HG02571 (cell line): ENCODE results near the gene BBS9.

Experiments
- ATAC-seq: cut with Tn5 transposase; IDR thresholded peaks from one replicate; pipeline ENCODE4 v1.9.1; 2021; ENCODE audit warnings: mild to moderate bottlenecking, moderate library complexity; ENCODE audit not compliant: unreplicated experiment

Gene BBS9

GRCh38 chr7:33632840-33633525 is 503.6 kb downstream of the BBS9 start:
- ATAC-seq, result no peak

- ATAC-seq, result no peak
Observed at GRCh38 chr7:33634606-33635005, 505.2 kb downstream of the BBS9 start.

- no peak for ATAC-seq
Observed at GRCh38 chr7:33636359-33636758, 507.0 kb downstream of the BBS9 start.

GRCh38 chr7:33639552-33640197 is 510.3 kb downstream of the BBS9 start:
- ATAC-seq, result no peak

GRCh38 chr7:33640741-33641140 is 511.4 kb downstream of the BBS9 start:
- no peak for ATAC-seq

DNA sequence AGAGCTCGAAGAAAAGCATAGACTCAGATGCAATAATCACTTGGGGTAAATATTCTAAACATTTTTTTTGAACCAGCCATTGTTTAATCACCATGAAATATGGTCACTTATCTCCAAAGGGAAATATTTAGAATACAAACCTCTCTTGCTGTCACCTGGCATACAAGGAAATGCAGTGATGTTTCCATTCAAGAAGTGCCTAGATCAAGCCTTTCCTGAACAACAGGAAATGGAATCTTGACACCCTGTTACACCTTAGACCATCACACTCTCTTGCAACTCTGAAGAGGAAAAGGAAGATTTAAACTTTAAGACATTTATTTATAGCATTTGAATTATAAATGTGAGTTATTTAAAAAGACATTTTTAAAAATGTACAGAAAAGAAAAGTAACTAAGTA is 512.9 kb downstream of the BBS9 start:
- ATAC-seq, result no peak

DNA sequence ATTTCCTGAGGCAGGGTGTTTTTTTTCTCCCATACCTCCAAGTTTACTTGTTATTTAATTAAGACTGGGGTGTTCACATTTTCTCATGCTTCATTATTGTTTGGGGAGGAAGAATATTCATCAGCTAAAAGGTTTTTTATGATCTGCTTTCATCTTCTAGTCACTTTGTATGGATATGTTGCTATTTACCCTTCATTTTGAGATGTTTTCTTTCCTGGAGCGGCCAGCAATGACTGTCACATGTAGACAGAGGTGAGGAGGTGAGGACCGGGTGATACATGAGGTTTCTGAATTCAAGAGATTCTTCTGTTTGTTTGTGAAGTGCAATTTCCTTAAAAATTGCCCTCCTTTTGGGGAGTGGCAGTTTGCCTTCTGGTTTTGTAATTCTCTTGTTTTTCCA is 514.2 kb downstream of the BBS9 start:
- ATAC-seq, result no peak

GRCh38 chr7:33644489-33644888 is 515.1 kb downstream of the BBS9 start:
- ATAC-seq, result no peak

- no peak for ATAC-seq
Observed at GRCh38 chr7:33645104-33645503, 515.7 kb downstream of the BBS9 start.

GRCh38 chr7:33646166-33646565 is 516.8 kb downstream of the BBS9 start:
- ATAC-seq, result no peak

GRCh38 chr7:33646891-33647391 is 517.6 kb downstream of the BBS9 start:
- no peak for ATAC-seq

- no peak for ATAC-seq
Observed at GRCh38 chr7:33649476-33650441, 520.4 kb downstream of the BBS9 start.

DNA sequence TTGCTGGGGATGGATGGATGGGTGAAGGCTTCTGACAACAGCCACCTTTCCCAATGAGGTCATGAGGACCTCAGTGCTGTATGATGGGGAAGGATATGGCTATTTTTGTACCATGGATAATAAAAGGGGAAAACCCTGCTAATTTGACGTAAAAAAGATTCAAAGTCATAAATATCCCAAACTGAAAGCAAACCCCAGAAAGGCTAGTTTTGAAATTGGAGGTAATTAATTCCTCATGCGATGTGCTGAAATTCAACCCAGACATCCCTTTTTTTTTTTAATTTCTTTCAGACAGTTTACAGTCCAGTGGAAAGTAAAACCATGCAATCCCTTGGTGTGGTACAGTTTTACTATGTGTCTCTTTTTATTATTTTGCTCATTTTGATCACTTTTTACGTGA is 521.5 kb downstream of the BBS9 start:
- no peak for ATAC-seq

GRCh38 chr7:33651998-33652515 is 522.7 kb downstream of the BBS9 start:
- no peak for ATAC-seq

- ATAC-seq, result no peak
Observed at GRCh38 chr7:33654676-33655075, 525.3 kb downstream of the BBS9 start.
